Astrocyte of the spinal cord (primary cell): ENCODE results near the gene HIP1.
"Not testable (repeated sequence)": the region's sequence is repeated elsewhere in the genome, so short reads cannot be mapped to it uniquely, and the experiment has no call there.

Source experiments
- DNase-seq: peaks from one replicate; pipeline ENCODE4 v3.0.0; 2011; ENCODE audit warnings: low read depth, low spot score
- H3K4me3 ChIP-seq: 2 replicates; pipeline ENCODE4 v1.5.1; 2011; ENCODE audit warnings: low read depth, mild to moderate bottlenecking, low read length, moderate library complexity
- CTCF ChIP-seq: IDR thresholded peaks from 2 replicates; pipeline ENCODE4 v1.5.1; 2012; ENCODE audit warnings: low read depth, mild to moderate bottlenecking, low read length, inconsistent platforms
- in situ Hi-C: cut with HindIII; loops from 2 replicates; pipeline ENCODE4 v1.10.0; 2017; ENCODE audit warnings: low sequenced_read_pairs

The HIP1 gene

DNA sequence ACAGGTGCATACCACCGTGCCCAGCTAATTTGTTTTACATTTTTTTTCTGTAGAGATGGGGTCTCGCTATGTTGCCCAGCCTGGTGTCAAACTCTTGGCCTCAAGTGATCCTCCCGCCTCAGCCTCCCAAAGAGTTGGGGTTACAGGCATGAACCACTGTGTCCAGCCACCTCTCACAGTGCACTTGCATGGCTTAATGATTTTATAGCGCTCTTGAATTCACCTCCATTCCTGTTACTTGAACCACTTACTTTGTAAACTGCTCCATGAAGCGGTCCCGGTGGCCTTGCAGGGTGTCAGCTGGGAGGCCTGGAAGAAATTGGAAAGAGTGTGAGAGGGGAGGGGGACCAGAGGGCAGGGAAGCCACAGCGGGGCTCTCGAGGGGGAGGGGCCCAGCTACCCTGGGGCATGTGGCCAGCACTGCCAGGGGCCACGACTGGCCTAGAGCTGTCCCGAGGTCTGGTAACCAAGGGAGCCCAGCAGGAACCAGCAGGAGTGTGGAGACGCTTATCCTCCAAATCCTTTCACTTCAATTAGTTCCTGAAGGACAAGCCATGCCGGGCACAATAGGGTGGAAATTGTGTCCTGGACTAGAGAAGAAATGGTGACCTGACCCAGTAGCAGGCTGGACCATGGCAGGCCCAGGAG, 170.7 kb downstream of the HIP1 start:
- no peak for TF ChIP-seq CTCF
- no peak for DNase-seq
- no peak overlapping the region for H3K4me3 ChIP-seq
- in situ Hi-C loops, result no loop called here

- in situ Hi-C loops, result no loop called here
- DNase-seq, result peak; percentile 94
- no peak for TF ChIP-seq CTCF
- H3K4me3 ChIP-seq, result no peak overlapping the region
Measured at GRCh38 chr7:75565132-75565837, 173.5 kb downstream of the HIP1 start.

DNA sequence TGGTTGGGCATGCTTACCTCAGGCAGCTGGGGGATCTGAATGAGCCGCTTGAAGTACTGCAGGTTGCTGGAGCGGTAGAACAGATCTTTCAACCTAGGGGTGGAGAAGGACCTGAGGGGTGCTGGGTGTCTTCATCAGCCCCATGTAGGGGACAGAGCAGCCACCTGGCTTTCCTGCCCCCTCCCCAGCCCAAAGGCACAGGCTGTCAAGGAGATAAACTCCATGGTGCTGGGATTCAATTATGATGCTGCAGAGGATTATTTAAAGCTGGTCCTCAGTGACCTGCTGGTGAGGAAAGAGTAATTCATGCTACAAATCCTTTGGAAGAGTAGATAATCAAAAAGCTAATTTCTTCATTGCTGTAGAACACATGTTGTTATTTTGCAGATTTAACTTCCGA, 175.6 kb downstream of the HIP1 start:
- in situ Hi-C loops, result no loop called here
- no peak for DNase-seq
- TF ChIP-seq CTCF, result no peak
- H3K4me3 ChIP-seq, result no peak overlapping the region

DNA sequence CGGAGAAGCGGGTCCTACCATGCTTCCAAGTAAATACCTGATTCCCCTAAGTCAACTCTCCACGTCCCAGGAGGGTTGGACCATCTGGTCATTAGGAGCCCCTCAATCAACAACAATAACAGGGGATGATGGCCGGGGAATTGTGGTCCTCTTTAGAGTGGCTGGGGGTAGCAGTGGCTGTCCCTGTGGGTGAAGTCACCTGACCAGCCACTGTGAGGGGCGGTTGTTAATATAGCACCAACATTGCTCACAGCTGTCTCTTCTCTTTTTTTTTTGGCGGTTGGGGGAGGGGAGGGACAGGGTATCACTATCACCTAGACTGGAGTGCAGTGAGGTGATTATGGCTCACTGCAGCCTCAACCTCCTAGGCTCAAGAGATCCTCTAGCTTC, 178.8 kb downstream of the HIP1 start:
- DNase-seq, result no peak
- TF ChIP-seq CTCF, result no peak
- in situ Hi-C loops, result no loop called here
- no peak overlapping the region for H3K4me3 ChIP-seq

GRCh38 chr7:75559355-75559975, 179.3 kb downstream of the HIP1 start:
- in situ Hi-C loops, result no loop called here
- H3K4me3 ChIP-seq, result no peak overlapping the region
- TF ChIP-seq CTCF, result no peak
- peak; percentile 39 for DNase-seq

DNA sequence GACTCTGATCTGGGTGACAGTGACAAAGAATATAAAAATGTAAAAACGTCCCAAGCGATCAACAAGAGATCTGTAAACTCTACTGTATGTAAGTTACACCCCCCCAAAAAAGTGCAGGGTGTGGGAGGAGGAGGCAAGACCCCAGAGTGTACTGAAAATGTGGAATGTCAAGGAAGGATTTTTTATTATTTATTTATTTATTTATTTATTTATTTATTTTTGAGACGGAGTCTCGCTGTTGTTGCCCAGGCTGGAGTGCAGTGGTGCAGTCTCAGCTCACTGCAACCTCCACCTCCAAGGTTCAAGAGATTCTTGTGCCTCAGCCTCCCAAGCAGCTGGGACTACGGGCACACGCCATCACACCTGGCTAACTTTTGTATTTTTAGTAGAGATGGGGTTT, 181.9 kb downstream of the HIP1 start:
- DNase-seq, H3K4me3 ChIP-seq, in situ Hi-C loops: not testable (repeated sequence)

DNA sequence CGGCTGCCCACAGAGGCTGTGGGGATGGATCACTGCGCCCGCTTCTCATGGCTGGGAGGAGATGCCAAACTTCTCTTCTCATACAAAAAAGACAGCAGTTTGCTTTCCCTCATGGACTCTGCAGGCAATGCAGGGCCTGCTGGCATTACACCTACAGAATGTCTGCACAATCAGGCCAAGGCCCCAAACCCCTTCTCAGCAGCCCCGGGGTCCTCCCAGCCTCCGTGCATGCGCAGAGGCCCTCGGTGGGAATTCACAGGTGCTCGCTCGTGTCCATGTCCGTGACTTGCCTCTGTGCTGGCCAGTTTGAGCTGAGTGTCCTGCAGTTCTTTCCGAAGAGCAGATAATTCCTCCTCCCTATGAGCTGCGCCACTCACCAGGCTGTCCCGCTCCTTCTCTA, 183.0 kb downstream of the HIP1 start:
- no peak overlapping the region for H3K4me3 ChIP-seq
- no peak for DNase-seq
- TF ChIP-seq CTCF, result no peak
- in situ Hi-C loops, result no loop called here
